AG08396 (cell line): ENCODE measurements around the gene PPP1R26.

Source experiments
- DNase-seq: peaks from one replicate; pipeline ENCODE4 v3.0.0; 2012; ENCODE audit warnings: low spot score, mixed read lengths

Gene PPP1R26

DNA sequence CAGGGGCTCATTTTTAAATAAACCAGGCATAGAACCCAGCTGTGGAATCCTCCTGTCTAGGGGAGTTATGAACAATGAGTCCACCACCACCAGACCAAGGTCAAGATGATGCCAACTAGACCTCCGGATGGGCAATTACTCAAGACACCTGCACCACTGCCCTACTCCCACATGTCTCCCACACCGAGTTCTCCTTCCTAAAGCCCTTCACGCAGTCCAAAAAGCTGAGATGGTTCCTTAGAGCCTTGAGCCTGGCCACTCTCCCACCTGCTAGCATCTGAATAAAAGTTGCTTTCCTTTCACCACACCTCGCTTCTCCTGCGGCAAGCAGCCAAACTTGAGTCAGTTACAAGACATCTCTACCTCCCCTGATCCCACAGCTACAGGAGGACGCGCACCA is 15.4 kb upstream of the PPP1R26 start:
- DNase-seq: no peak

DNA sequence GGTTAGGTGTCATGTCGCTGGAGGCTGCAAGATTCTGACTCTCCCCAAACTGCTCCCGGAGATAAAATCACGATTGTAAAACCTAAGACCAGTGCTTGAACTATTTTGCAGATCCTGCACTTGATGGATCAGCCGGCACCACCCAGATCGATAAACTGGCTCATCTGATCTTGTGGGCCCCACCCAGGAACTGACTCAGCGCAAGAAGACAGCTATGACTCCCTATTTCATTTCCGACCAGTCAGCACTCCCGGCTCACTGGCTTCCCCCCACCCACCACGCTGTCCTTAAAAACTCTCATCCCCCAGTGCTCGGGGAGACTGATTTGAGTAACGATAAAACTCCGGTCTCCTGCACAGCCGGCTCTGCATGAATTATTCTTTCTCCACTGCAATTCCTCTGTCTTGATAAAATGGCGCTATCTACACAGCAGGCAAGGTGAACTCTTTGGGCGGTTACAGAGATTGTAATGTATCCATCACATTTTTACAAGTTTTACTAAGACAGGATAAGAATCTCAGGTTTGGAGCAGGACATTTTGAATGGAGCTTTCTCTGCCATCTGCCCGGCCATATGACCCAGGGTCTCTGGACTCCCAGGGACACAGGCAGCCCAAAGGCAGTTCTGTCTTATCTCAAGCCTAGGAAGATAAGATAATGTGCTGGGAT is 10.6 kb upstream of the PPP1R26 start:
- DNase-seq: no peak

DNA sequence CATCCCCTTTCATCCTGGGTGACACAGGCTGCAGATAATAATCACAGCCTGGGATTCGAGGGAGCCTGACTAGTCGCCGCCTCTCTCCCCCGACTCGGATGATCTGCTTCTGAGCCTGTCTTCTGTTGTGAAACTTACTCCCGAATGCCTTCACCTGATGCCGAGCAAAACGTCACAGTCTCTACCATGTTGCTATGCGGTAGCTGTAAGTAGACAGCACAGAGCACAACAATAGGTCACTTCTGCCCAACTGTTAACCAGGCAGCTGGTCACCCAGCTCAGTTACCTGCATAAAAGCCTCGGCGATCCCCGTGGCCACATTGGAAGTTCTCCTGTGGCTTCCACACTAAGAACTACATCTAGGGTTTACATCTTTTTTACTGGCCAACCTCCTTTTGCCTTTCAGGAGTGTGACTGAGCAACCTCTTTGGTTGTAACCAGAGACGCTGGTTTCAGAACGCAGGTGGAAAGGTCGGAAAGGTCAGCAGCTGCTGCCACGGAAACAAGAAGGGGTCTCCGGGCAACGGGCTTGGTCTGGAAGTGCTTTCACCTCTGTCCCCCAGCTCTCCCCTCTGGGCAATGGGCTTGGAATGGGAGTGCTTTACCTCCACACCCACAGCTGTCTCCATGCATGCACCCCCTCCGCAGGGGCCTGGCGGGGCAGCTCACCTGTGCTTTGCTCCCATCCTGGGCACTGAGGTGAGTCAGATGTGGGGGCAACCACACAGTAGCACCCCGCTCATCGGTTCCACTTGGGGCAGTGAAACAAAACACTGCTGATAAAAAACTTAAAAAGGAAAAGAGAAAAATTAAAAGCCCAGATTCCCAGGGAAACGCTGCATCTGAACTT is 7.6 kb upstream of the PPP1R26 start:
- DNase-seq: no peak

DNA sequence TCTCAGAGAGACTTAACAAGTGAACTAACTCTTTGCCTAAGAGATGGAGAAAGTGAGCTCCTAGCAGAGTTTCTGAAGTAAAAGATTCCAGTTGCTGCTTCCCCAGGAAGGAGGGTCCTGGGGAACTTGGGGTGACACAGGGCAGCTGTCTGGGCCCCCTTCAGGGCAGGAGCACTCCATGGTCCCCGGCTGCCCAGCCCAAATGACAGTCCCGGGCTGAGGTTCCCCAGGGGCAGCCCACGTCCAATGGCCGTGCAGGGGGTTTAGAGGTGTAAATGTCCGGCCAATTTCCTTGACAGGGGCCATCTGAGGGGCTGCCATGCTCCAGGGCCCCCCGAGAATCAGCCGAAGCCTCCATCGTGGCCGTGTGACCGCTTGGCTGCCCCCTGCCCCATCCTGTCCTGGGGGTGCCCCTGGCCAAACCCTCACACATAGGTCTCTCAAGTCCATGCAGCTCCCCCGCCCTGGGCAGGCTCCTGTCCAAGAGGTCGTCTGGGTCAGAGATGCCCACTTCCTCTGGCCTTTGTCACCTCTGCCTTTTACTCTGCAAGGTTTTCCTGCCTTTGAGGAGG is 5.5 kb upstream of the PPP1R26 start:
- no peak for DNase-seq

DNA sequence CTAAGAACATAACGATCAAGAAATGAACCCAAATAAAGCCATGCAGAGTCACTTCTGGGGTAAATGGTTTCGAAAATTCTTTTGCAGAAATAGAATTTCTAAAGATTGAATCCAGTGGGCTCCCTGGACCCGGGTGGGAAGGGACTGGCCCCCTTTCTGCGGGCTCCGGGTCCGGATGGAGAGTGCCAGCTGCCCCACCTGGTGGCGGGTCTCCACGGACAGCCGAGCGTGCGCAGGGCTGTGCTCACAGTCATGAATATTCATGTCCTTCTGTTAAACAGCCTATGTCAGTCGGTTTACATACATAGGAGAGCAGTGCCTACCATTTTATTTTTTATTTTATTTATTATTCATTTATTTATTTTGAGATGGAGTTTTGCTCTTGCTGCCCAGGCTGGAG is 4.7 kb upstream of the PPP1R26 start:
- DNase-seq: no peak

DNA sequence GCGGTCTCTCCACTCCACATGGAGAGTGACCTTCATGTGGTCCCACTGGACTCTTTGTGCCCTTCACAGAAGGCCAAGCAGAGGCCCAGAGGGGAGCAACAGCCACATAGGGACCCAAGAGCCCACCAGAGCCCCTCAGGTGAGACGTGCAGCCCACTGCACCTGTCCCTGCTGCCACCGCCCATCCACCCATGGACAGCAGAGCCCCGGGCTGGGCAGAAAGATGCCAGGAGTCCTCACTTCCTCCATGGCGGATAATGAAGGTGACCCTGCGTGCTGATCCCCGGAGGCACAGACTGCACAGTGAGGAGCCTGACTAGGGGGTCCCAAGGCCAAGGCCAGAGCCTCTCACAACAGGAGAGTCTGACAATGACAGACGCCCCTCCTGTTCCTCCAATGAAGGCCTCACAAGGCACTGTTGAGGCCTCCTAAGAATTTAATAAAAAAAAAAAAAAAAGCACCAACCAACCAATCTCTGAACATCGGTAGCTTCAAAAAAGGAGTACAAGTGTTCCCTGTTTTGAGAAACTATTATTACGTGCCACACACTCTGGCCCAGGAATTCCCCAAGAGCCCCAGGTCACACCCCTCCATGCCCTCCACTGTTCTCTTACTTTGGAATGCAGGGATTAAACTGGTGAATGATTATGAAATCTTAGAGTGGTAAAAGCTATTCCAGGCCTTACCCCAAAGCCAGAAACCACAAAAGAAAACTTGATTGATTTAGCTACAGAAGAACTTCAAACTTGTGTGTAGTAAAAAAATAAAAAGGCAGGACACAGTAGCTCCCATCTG is 2.8 kb upstream of the PPP1R26 start:
- DNase-seq: no peak

DNA sequence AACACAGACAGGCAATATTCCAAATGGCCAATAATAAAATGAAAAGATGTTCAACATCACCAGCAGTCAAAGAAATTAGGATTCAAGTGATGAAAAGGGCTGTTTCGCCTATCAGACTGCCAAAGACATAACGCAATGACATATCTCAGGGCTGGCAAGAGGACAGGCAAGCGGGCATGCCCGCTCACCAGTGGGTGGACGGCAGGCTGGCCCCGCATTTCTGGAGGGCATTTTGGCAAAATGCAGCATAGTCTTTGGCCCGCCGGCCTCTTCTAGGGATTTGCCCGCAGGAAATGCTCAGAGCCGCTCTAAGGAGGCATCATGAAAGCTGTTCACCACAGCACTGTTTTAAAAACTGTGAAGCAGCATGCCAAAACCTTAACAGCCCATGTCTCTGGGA is 1.4 kb upstream of the PPP1R26 start:
- DNase-seq: no peak

DNA sequence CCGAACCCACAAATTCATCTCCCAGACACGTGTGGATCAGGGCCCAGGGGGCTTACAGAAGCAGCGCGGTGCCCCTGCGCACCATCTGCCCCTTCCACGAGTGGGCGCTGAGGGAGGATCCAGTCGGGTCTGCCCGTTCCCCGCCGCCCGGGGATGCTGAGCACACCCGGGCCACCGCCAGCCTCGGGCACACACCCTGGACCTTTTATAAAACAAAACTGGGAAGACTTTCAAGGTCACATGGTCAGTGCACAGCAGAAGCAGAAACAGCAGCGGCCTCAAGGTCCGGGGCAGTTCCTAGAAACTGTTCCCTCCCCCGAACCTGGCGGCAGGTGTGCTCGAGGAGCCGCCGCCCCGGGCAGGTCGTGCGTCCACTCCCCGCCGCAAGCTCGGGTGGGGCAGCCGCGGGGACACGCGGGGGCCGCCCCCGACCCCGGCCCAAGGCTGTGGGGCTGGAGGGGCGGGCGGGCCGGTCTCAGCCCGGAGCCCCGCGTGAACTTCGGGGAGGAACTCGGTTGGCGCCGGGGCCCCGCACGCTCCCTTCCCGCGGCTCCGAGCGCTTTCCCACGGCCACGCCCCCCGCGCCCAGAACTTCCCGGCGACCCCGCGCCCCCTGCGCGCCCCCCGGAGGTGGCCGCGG is 633 bp upstream of the PPP1R26 start:
- DNase-seq: peak; percentile 51

DNA sequence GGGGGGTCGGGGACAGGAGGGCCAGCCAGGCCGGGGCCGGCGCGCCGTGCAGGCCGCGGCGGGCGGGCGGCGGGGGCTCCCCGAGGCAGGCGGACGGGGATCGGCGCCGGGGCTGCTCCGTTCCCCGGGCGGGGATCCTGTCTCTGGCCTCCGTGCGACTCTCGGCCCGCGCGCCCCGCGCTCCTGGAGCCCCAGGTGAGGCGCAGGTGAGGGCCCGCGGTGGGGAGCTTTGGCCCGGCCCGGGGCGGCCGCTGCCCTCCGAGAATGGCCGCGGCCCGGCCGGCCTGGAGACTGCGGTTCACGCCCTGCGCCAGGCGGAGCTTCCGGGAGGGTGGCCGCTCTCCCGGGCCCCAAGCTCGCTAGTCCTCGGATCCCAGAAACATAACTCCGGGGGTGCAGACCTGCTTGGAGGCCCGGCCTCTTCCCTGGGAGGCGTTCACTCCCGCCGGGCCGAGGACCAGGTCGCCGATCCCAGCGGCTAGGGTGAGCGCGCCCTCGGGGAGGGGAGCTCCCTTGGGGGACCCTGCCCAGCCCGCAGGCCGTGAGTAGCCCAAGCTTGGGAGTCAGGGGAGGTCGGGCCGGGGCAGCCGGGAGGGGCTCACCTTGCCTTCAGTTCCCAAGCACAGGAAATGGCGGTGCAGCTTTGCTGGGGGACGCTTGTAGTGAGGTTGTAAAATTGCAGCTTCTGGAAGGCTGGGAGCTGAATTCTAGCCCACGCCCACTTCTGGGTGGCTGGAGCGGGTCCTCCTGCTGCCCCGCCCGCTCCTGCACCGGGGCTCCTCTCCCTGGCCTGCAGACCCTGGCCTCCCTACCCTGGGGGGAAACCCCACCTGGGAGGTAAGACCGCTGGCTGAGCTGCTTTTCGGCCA is 723 bp downstream of the PPP1R26 start:
- DNase-seq: peak; percentile 74

DNA sequence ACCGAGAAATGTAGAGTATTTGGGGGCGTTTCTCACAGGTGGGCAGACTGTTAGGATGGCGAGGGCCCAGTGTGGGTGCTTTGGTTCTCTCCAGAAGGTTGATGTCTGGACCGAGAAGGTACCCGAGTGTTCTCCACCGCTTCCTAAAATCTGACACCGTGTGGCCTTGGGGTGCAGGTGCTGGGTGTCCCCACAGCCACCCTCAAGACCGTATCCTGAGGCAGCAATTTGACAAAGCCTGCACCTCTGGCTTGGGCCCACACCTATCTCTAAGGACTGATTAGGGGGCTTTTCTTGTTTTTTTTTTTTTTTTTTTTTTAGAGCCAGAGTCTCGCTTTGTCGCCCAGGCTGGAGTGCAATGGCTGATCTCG is 1.3 kb downstream of the PPP1R26 start:
- DNase-seq: no peak

DNA sequence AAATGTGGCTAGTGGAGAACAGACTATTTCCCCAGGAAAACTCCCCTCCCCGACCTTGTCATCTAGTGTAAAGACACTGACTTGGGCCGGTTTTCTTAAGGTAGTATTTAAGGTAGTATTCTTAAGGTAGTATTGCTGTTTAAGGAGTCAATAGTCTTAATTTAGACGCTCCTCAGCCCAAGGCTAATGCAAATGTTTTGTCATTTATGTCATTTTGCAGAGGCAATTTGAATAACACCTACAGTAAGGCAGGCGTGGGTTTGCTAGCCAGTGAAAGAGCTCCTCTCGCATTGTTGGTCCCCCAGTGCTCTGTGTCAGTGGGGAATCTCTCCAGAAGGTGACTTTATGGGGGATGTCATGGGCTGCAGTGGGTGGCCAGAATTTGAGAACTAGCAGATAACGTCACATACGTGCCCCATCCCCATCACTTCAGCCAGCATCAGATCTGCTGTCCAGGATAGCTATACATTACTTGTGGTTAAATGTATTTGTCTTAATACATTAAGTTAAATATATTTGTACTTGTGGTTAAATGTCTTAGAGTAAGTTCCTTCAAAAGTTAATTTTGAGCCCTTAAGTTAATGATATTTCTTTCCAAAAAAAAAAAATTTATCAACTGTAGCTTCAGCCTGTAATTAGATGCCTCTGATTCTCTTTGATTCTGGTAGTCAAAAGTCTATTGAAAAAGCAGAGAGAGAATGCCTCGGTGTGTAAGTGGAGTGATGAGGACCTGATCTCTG is 2.6 kb downstream of the PPP1R26 start:
- no peak for DNase-seq

DNA sequence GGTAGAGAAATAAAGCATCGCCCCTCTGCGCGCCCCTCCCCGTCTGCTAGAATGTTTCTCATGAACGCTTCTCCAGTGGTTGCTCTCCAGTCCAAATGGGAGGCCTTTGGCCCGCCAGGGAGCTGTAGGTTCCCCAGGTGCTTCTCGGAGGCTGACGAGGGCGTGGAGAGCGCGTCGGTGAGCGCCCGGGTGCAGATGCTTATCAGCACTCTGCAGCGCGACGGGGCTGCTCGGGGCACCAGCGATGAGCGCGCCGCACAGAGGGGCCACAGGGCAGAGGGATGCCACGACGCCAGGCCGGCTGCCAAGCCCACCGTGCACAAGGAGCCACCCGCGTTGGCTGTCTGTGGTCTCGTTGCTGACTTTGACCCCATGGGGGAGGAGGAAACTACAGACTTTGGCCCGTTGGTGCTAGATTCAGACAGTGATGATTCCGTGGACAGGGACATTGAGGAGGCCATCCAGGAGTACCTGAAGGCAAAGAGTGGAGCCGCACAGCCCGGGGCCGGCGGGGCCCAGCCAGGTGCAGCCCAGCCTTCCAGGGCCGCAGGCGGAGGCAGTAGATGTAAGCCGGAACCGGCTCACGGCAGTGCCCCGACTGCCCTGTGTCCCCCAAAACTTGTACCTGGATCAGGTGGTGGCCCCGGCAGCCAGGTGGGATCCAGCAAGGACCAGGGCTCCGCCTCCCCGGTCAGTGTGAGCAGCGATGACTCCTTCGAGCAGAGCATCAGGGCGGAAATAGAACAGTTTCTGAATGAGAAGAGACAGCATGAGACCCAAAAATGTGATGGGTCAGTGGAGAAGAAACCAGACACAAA is 5.1 kb downstream of the PPP1R26 start:
- DNase-seq: no peak

DNA sequence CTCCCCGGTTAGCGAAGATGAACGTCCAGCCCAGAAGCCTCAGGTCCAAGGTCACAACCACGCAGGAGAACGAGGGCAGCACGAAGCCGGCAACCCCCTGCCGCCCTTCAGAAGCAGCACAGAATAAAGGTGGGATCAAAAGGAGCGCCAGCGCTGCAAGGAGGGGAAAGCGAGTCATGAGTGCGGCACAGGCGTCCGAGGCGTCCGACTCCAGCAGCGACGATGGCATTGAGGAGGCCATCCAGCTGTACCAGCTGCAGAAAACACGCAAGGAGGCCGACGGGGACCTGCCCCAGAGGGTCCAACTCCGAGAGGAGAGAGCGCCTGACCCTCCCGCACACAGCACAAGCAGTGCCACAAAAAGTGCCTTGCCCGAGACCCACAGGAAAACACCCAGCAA is 5.8 kb downstream of the PPP1R26 start:
- DNase-seq: no peak

DNA sequence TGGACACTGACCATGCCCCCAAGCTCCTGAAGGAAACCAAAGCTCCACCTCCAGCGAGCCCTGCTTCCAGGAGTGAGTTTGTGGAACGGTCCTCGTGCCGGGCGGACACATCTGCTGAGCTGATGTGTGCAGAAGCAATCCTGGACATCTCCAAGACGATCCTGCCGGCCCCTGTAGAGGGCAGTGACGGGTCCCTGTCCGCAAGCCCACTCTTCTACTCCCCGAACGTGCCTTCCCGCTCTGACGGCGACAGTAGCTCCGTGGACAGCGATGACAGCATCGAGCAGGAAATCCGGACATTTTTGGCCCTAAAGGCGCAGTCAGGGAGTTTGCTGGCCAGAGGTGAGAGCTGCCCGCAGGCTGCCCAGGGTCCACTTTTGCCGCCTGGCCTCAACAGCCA is 6.2 kb downstream of the PPP1R26 start:
- no peak for DNase-seq

DNA sequence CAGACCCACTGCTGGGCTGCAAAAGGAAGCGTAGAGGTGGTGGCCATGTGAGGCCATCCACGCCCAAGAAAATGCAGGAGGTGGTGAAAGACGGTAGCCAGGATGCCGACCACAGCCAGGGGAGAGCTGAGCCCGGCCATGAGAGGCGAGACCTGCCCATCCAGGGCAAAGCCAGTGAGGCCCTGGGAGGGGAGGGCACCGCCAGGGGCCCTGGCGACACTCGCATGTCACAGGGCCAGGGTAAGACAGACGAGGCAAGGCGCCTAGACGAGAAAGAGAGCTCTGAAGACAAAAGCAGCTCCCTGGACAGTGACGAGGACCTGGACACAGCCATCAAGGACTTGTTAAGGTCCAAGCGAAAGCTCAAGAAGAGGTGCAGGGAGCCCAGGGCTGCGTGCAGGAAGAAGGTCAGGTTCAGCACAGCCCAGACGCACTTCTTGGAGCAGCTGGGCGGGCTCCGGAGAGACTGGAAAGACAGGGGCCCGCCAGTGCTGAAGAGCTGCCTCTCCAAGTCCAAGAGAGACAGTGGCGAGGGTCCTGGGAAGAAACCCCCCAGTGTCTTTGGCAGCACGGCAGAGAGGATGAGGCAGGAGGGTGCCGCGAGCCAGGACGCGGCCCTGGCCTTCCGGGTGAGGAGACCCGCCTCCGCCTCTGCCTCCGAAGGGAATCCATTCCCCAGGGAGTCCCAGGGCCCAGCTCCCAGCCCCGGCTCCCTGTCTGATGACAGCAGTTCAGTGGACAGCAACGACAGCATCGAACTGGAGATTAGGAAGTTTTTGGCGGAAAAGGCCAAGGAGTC is 6.9 kb downstream of the PPP1R26 start:
- DNase-seq: no peak

DNA sequence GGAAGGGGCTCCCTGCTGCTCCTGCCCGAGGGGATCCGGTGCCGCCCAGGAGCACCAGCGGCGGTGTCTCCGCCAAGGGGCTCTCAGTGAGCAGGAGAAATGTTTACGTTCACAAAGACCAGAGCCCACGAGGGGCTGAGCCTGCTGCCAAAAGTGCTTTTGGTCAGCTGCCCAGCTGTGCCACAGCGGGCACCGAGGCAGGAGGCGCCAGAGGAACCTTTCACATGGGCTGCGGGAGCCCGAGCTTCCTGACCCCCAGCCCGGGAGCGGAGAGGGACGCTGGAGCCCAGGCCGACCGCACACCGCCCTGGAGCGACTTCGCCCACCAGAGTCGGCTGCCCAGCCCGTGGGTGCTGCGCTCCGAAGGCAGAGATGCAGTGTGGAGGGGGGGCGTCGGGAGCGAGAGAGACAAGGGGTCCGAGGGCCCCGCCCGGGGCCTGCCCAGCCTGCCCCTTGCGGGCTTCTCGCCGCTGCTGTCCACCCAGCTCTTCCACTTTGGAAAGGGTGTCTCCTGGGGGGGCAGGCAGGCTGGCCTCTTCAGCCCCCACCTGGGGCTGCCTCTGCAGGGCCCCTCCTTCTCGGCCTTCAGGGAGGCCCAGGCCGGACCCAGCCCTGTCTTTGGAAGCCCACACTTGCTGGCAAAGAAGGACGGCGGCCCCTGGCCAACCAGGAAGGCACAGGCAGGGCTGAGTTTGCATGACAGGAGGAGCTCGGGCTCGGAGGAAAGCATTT is 7.9 kb downstream of the PPP1R26 start:
- no peak for DNase-seq

DNA sequence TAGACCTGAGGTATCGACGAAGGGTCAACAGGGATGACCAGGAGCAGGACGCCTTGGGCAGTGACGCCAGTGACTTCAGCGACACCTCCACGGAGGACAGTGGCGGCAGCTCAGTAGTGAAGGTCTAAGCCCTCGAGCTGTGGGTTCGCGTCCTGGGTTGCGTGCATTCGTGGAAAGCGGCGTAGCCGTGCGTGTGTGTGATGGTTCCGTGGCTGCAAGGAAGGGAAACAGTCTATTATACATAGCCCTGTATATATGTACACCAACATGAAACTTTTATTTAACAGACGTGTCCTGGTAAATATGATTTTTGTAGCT is 8.4 kb downstream of the PPP1R26 start:
- no peak for DNase-seq

DNA sequence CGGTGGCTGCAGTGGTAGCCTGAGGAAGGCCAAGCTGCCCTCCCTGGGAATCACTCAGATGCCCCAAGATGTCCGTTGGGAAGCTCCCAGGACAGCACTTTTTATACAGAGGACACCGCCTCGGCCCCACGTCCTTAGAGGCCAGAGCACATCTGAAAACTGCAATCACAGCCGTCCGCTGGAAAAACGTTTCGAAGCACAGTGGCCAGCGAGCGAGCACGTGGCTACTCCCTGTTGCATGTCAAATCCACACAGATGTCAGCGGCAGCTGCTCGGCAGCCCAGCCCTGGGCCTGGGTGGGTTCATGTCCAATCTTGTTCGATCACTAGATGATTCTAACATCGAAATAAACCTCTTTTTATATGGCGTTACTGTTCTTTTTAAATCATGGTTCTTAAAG is 8.9 kb downstream of the PPP1R26 start:
- DNase-seq: no peak
